ENCODE results near the gene TGIF1. TPM values are rescaled to one million over a fixed set of nuclear protein-coding genes. Genes with fewer than 3 reads are reported as not detected.

The TGIF1 gene
- total RNA-seq, 1 donor from 2014 or later, result 7.6 TPM

GRCh38 chr18:3479978-3480509 is 30.1 kb downstream of the TGIF1 start:
- intact Hi-C loops (cut with micrococcal nuclease), result no loop called here

- intact Hi-C loops (cut with micrococcal nuclease), result no loop called here
Observed at GRCh38 chr18:3480827-3481573, 31.0 kb downstream of the TGIF1 start.

- intact Hi-C loops (cut with micrococcal nuclease), result no loop called here
Observed at GRCh38 chr18:3481696-3482210, 31.8 kb downstream of the TGIF1 start.

- intact Hi-C loops (cut with micrococcal nuclease), result no loop called here
Observed at GRCh38 chr18:3482258-3482657, 32.3 kb downstream of the TGIF1 start.

- intact Hi-C loops (cut with micrococcal nuclease), result no loop called here
Observed at GRCh38 chr18:3485153-3486149, 35.5 kb downstream of the TGIF1 start.

- intact Hi-C loops (cut with micrococcal nuclease), result no loop called here
Observed at GRCh38 chr18:3486512-3486911, 36.5 kb downstream of the TGIF1 start.

GRCh38 chr18:3489462-3489861 is 39.5 kb downstream of the TGIF1 start:
- intact Hi-C loops (cut with micrococcal nuclease), result no loop called here

- intact Hi-C loops (cut with micrococcal nuclease), result no loop called here
Observed at GRCh38 chr18:3491981-3492555, 42.1 kb downstream of the TGIF1 start.

GRCh38 chr18:3492721-3493120 is 42.7 kb downstream of the TGIF1 start:
- intact Hi-C loops (cut with micrococcal nuclease), result no loop called here

- intact Hi-C loops (cut with micrococcal nuclease), result no loop called here
Observed at GRCh38 chr18:3493501-3494244, 43.7 kb downstream of the TGIF1 start.

GRCh38 chr18:3494245-3494526 is 44.2 kb downstream of the TGIF1 start:
- intact Hi-C loops (cut with micrococcal nuclease), result no loop called here

- intact Hi-C loops (cut with micrococcal nuclease), result no loop called here
Observed at GRCh38 chr18:3494569-3494968, 44.6 kb downstream of the TGIF1 start.

GRCh38 chr18:3495691-3496430 is 45.9 kb downstream of the TGIF1 start:
- intact Hi-C loops (cut with micrococcal nuclease), result no loop called here

GRCh38 chr18:3498698-3499471 is 48.9 kb downstream of the TGIF1 start:
- intact Hi-C loops (cut with micrococcal nuclease), result no loop called here

- intact Hi-C loops (cut with micrococcal nuclease), result no loop called here
Observed at GRCh38 chr18:3499501-3499900, 49.5 kb downstream of the TGIF1 start.

GRCh38 chr18:3500016-3500415 is 50.0 kb downstream of the TGIF1 start:
- intact Hi-C loops (cut with micrococcal nuclease), result no loop called here

GRCh38 chr18:3502650-3503049 is 52.7 kb downstream of the TGIF1 start:
- intact Hi-C loops (cut with micrococcal nuclease), result no loop called here

GRCh38 chr18:3504637-3505036 is 54.7 kb downstream of the TGIF1 start:
- intact Hi-C loops (cut with micrococcal nuclease), result no loop called here

All from T-helper 2 cell treated with Interferon-gamma antibody and Interleukin-4, amounts not matched to agents 100 ng/mL and 5 ng/mL, for 36 hours (primary cell).